ENCODE measurements around the gene NME4. TPM values are rescaled to one million over a fixed set of nuclear protein-coding genes. Genes with fewer than 3 reads are reported as not detected.
A peak's percentile ranks its signal among the peaks of the same experiment; 100 is the strongest.

The NME4 gene
- total and polyA plus RNA-seq, 2 donors (not counting 1 experiment from before 2014, with no cell fraction given) = 71.7 to 121 TPM

- peak; percentile 87 to 89 for DNase-seq (ENCODE audit: low read depth in 2 of 2)
- Histone ChIP-seq H3K4me3 (replicated peaks in 1 of 4; ENCODE audit: control extremely low read depth in 1 of 4, insufficient read depth in 1 of 4, low read depth in 3 of 4, low read length in 4 of 4) (peak within 1 kb of the TSS; percentile 60 to 79 (median 72)), H3K79me2 (ENCODE audit: control insufficient read depth, insufficient read depth, low read length) (peaks cover 23% of the 10 kb centered on the region)
Observed at GRCh38 chr16:352547-353403, 44.2 kb upstream of the NME4 start, which contains the start of gene AXIN1. Gene AXIN1, minus strand, starts transcription at chr16:352723. Its CDS starts 5,698 bp downstream, at chr16:347025.

GRCh38 chr16:353404-354290 lies 43.4 kb upstream of the NME4 start:
- H3K9ac ChIP-seq (ENCODE audit: insufficient read depth, low read length) = peak overlapping the region; percentile 16
- peak overlapping the region; percentile 68 for H3K4me2 ChIP-seq (ENCODE audit: extremely low read depth, insufficient read depth, low read length)
- peak overlapping the region; percentile 33 for H2AFZ ChIP-seq (ENCODE audit: low read length)
- peak overlapping the region in 2 of 4 experiments; percentile 17 to 42 for H3K4me3 ChIP-seq (replicated peaks in 1 of 4; ENCODE audit: control extremely low read depth in 1 of 4, insufficient read depth in 1 of 4, low read depth in 3 of 4, low read length in 4 of 4)
- no peaks in the 10 kb centered on the region for H4K20me1 ChIP-seq (ENCODE audit: control insufficient read depth, extremely low read depth, insufficient read depth, low read length)
- peaks cover 2% of the 10 kb centered on the region for H3K36me3 ChIP-seq (ENCODE audit: control insufficient read depth, insufficient read depth, low read length)
- TF ChIP-seq EZH2 (IDR thresholded peaks at IDR 0.05; ENCODE audit: low read length, missing control alignments) (no peak), CTCF (conservative IDR thresholded peaks at IDR 0.05 in 1 of 2, IDR thresholded peaks at IDR 0.05 in 1 of 2; ENCODE audit: low read depth in 1 of 2, low read length in 2 of 2) (no peak)
- peaks cover 4% of the 10 kb centered on the region for H3K4me1 ChIP-seq (ENCODE audit: control insufficient read depth, extremely low read depth, insufficient read depth, low read length)
- H3K27ac ChIP-seq (ENCODE audit: insufficient read depth, low read length) = no peak overlapping the region
- no peaks in the 10 kb centered on the region for H3K27me3 ChIP-seq (ENCODE audit: control insufficient read depth, insufficient read depth, low read length)
- H3K9me3 ChIP-seq (ENCODE audit: control insufficient read depth, insufficient read depth, low read depth, low read length) = no peaks in the 10 kb centered on the region
- DNase-seq (ENCODE audit: low read depth in 2 of 2) = no peak
- H3K79me2 ChIP-seq (ENCODE audit: control insufficient read depth, insufficient read depth, low read length) = peaks cover 16% of the 10 kb centered on the region

More at GRCh38 chr16:352547-353403, 44.2 kb upstream of the NME4 start, which contains the start of gene AXIN1:
- H3K27me3 ChIP-seq (ENCODE audit: control insufficient read depth, insufficient read depth, low read length) = no peaks in the 10 kb centered on the region
- peaks cover 4% of the 10 kb centered on the region for H3K4me1 ChIP-seq (ENCODE audit: control insufficient read depth, extremely low read depth, insufficient read depth, low read length)
- no peaks in the 10 kb centered on the region for H4K20me1 ChIP-seq (ENCODE audit: control insufficient read depth, extremely low read depth, insufficient read depth, low read length)
- H3K9me3 ChIP-seq (ENCODE audit: control insufficient read depth, insufficient read depth, low read depth, low read length) = no peaks in the 10 kb centered on the region
- peaks cover 2% of the 10 kb centered on the region for H3K36me3 ChIP-seq (ENCODE audit: control insufficient read depth, insufficient read depth, low read length)
- peak in 1 of 2 donors; percentile 20 for TF ChIP-seq CTCF (conservative IDR thresholded peaks at IDR 0.05 in 1 of 2, IDR thresholded peaks at IDR 0.05 in 1 of 2; ENCODE audit: low read depth in 1 of 2, low read length in 2 of 2)
- no peak for TF ChIP-seq EZH2 (IDR thresholded peaks at IDR 0.05; ENCODE audit: low read length, missing control alignments)
- peak within 1 kb of the TSS; percentile 57 for H3K27ac ChIP-seq (ENCODE audit: insufficient read depth, low read length)
- peak within 1 kb of the TSS; percentile 33 for H2AFZ ChIP-seq (ENCODE audit: low read length)
- H3K9ac ChIP-seq (ENCODE audit: insufficient read depth, low read length) = peak within 1 kb of the TSS; percentile 75
- peak within 1 kb of the TSS; percentile 69 for H3K4me2 ChIP-seq (ENCODE audit: extremely low read depth, insufficient read depth, low read length)
